Endometrial microvascular endothelial cells (primary cell): ENCODE results near the gene SPTBN1. TPM values are rescaled to one million over a fixed set of nuclear protein-coding genes. Genes with fewer than 3 reads are reported as not detected.
"Not testable (repeated sequence)": the region's sequence is repeated elsewhere in the genome, so short reads cannot be mapped to it uniquely, and the experiment has no call there.

Source experiments
- in situ Hi-C: cut with HindIII; loops from 2 replicates; pipeline ENCODE4 v1.10.0; 2017; ENCODE audit warnings: low sequenced_read_pairs, low pct_unique_long_range_greater_than_20kb; ENCODE audit errors: inconsistent ontology term
- total RNA-seq: library from RNA; depleted of rRNA; stranded (reverse); fragments of >200 nt; gene quantifications from one replicate; pipeline ENCODE4 v1.2.3, GENCODE V29; 2015; ENCODE audit errors: inconsistent ontology term

SPTBN1 gene
- total RNA-seq, 1 donor from 2014 or later, result 200 TPM

GRCh38 chr2:54687595-54688152, 231.5 kb downstream of the SPTBN1 start:
- in situ Hi-C loops, result no loop called here

- in situ Hi-C loops, result no loop called here
Measured at GRCh38 chr2:54691445-54692135, 235.5 kb downstream of the SPTBN1 start.

- in situ Hi-C loops, result no loop called here
Measured at GRCh38 chr2:54692556-54692955, 236.4 kb downstream of the SPTBN1 start.

- in situ Hi-C loops, result no loop called here
Measured at GRCh38 chr2:54695378-54695777, 239.3 kb downstream of the SPTBN1 start.

GRCh38 chr2:54697934-54698333, 241.8 kb downstream of the SPTBN1 start:
- in situ Hi-C loops, result no loop called here

- in situ Hi-C loops, result not testable (repeated sequence)
Measured at GRCh38 chr2:54698926-54699325, 242.8 kb downstream of the SPTBN1 start.

- in situ Hi-C loops, result no loop called here
Measured at GRCh38 chr2:54699665-54700064, 243.5 kb downstream of the SPTBN1 start.

- in situ Hi-C loops, result no loop called here
Measured at GRCh38 chr2:54701029-54701428, 244.9 kb downstream of the SPTBN1 start.

- in situ Hi-C loops, result no loop called here
Measured at GRCh38 chr2:54704238-54704637, 248.1 kb downstream of the SPTBN1 start.

- in situ Hi-C loops, result no loop called here
Measured at GRCh38 chr2:54704688-54705605, 248.8 kb downstream of the SPTBN1 start.

GRCh38 chr2:54706622-54707021, 250.5 kb downstream of the SPTBN1 start:
- in situ Hi-C loops, result no loop called here

- in situ Hi-C loops, result no loop called here
Measured at GRCh38 chr2:54708584-54709335, 252.6 kb downstream of the SPTBN1 start.

- in situ Hi-C loops, result no loop called here
Measured at GRCh38 chr2:54709336-54709809, 253.2 kb downstream of the SPTBN1 start.

- in situ Hi-C loops, result no loop called here
Measured at GRCh38 chr2:54710216-54710615, 254.1 kb downstream of the SPTBN1 start.

- in situ Hi-C loops, result no loop called here
Measured at GRCh38 chr2:54712516-54712915, 256.4 kb downstream of the SPTBN1 start.

- in situ Hi-C loops, result no loop called here
Measured at GRCh38 chr2:54714996-54715395, 258.9 kb downstream of the SPTBN1 start.

GRCh38 chr2:54716375-54716774, 260.2 kb downstream of the SPTBN1 start:
- in situ Hi-C loops, result no loop called here

- in situ Hi-C loops, result no loop called here
Measured at GRCh38 chr2:54720563-54720962, 264.4 kb downstream of the SPTBN1 start.
